HG02885 (cell line): ENCODE data around the gene VPS72.
"Not testable (repeated sequence)": the region's sequence is repeated elsewhere in the genome, so short reads cannot be mapped to it uniquely, and the experiment has no call there.

Source experiments
- ATAC-seq: cut with Tn5 transposase; IDR thresholded peaks from one replicate; pipeline ENCODE4 v1.9.1; 2021; ENCODE audit warnings: mild to moderate bottlenecking; ENCODE audit not compliant: unreplicated experiment, poor library complexity

The VPS72 gene

DNA sequence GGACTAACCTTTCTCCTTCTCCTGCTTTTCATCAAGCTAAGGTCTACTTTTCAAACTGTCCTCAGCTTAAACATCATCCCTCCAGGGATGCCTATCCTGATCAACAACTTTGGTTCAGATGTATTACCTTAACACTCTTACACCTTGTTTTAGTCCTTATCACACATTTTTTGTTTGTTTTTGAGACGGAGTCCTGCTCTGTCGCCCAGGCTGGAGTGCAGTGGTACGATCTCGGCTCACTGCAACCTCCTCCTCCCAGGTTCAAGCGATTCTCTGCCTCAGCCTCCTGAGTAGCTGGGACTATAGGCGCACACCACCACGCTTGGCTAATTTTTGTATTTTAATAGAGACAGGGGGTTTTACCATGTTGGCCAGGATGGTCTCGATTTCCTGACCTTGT, 1.3 kb downstream of the VPS72 start:
- ATAC-seq, result not testable (repeated sequence)

GRCh38 chr1:151187205-151187604, 2.8 kb downstream of the VPS72 start:
- ATAC-seq, result no peak

DNA sequence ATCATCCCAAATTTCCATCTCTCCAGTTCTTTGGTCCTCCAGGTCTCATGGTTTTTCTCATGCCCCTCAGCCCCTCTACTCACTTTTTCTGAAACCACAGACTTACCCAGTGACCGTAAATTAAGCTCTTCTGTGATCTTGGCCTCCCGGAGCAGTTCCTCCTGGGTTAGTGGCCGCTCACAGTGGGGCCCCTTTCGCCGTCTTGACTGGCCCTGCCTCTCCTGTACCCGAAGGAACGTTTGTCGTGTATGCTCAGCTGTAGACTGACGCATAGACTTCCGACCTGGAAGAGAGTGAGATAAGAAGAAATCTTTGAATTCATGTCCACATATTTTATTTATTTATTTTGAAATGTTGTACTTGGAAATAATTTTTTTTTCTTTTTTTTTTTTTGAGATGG, 5.8 kb downstream of the VPS72 start:
- ATAC-seq, result no peak

DNA sequence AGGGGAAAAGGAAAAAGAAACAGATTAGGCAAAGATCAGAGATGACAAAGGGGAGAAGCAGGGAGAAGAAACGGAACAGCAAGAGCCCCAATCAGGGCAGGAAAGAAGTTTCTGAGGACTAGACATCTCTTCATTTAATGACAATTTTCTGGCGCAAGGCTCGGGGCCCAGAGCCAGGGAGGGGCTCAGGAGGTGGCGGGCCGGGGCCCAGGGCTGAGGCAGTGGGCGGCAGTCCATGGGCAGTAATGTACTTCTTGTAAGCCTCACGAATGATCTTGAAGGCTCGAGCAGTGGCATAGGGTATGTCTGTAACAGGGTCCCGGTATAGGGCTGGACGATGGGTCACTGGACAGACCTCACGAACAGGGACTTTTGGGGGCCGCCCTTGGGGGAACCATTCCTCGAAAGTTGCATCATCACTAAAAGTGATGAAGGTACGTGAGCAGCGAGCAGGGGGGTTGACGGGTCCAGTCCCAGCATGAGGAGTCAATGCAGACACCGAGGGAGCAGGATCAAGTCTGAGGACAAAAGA, 13.4 kb downstream of the VPS72 start:
- no peak for ATAC-seq

GRCh38 chr1:151175863-151176262, 14.1 kb downstream of the VPS72 start, which contains the start of gene TMOD4:
TMOD4 (minus strand) TSS chr1:151175981; CDS start chr1:151174875, 1,106 bp downstream.
- no peak for ATAC-seq

DNA sequence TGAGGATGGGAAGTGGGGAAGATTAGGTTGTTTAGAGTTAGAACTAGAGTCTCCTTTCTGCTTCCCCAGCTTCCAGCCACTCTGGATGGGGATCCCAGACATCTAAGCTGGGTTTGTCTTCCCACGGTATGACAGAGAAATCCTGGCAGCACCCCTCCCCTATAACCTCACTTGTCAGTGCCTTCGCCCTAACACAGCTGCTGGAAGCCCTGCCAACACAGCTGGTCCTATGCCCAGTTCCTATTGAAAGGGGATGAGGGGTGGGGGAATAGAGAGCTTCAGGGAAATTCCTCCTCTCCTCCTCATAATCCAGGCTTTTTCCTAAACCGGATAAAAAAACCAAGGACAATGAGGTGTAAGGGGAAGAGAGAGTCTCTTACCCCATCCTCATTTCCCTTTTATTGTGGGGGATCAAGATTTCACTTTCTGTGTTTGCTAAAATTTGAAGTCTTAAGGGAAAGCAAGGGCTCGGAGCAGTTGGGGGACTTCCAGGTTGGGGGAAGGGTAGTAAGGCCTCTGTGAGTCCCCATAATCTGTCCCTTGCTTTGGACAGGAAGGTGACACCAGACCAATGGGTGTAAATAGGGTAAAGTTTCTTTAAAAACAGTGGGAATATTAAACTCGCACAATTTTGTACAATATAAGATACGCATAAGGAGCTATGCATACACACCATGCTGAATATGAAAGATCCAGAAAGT, 14.8 kb downstream of the VPS72 start:
- no peak for ATAC-seq

- no peak for ATAC-seq
These were observed 18.8 kb downstream of the VPS72 start for GRCh38 chr1:151171190-151171589.

DNA sequence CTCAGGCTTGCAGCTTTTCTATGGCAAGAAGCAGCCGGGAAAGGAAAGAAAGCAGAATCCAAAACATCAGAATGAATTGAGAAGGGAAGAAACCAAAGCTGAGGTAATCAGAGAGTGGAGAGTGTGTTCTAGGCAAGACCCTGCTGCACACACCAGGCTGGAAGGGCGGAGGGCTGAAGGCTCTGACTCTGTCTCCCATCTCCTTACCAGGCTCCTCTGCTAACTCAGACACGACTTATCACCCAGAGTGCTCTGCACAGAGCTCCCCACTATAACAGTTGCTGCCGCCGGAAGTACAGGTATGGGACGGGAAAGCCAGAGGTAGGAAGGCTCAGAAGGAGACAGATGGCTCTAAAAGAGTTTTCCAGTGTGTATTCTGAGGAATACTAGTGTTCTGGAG, 22.9 kb downstream of the VPS72 start:
- no peak for ATAC-seq

GRCh38 chr1:151166505-151166956, 23.5 kb downstream of the VPS72 start:
- no peak for ATAC-seq

DNA sequence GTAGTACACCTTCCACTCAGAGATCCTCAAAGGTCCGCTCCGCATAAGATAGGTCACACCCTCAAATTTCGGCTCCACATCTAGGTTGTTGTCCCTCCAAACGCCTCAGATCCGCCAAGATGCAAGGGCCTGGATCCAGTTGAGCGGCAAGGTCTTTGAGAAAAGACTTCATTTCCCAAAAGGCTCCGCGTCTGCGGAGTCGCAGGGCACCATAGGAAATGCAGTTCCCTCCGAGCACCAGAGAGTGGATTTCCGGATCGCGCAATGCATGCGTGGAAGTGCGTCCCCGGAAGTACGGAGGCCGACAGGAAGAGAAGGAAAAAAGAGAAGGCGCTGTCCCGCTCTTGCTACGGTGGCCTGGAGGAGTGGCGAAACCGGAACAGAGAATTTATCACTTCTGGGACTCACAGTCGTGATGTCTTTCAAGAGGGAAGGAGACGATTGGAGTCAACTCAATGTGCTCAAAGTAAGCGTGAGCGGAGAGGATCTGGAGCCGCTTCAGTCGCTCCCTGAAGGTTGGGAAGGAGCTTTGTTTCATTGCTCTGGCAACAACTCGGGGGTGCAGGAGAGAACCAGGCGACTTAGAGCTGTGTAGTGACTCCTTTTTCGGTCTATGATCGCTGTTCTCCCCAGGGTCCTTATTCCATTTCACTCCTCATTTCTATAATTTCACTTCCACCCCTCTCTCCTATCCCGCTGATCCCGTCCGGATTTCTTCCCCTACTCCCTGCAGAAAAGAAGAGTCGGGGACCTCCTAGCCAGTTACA, 24.1 kb downstream of the VPS72 start, which contains the start of the genes LYSMD1 and SCNM1:
LYSMD1 (minus strand) TSS at position 165 of the 767 bp plus-strand sequence. CDS start 644 bp downstream, outside the sequence.
SCNM1 (plus strand) TSS at position 407 of the 767 bp plus-strand sequence; CDS start at position 416, 9 bp downstream.
- peak; percentile 89 for ATAC-seq

DNA sequence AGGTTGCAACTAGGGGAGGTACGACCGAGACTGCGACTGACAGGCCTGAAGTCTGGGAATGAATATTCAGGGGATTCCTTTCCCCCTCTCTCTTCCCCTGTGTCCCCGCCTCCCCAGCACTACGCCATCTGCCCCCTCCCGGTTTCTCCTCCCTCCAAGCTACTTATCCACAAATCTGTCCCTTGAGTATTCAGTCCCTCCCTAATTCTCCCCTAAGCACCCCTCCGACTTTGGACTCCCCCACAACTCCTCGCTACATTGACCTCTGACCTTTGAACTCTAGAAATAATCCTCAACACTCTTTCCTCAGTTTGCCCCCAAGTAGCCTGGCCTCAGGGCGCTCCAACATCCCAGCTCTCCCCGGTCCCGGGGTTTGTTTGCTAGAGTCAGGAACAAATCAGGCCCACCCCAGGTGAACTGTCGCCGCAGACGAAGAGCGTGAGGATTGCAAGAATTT, 24.7 kb downstream of the VPS72 start:
- ATAC-seq, result no peak

DNA sequence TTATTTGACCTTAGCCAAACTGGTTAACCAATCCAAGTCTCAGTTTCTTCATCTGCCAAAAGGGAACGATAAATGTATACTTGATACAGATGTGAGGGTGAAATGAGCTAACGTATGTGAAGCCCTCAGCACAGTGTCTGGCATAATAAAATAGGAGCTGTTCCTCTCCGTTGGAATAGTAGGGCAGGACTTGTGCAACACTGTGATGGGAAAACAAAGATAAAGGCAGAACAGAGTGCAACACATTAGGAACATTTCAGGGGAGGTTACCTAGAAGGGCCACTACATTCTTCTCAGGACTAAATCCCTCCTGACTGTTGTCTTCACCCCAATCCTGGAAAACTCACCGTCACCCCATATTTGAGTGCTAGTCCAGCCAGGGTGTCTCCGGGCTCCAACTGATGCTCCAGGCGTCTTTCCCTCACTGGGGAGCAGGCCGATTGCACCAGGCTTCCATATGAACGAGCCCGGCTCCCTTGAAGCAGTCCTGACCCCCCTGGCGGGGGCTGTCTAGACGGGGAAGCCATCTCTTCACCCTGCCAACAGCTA, 25.2 kb downstream of the VPS72 start:
- no peak for ATAC-seq

- no peak for ATAC-seq
These were observed 30.6 kb downstream of the VPS72 start for GRCh38 chr1:151159373-151159772.

DNA sequence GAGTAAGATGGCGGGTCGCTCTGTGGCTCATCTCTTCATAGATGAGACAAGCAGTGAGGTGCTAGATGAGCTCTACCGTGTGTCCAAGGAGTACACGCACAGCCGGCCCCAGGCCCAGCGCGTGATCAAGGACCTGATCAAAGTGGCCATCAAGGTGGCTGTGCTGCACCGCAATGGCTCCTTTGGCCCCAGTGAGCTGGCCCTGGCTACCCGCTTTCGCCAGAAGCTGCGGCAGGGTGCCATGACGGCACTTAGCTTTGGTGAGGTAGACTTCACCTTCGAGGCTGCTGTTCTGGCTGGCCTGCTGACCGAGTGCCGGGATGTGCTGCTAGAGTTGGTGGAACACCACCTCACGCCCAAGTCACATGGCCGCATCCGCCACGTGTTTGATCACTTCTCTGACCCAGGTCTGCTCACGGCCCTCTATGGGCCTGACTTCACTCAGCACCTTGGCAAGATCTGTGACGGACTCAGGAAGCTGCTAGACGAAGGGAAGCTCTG, 31.2 kb downstream of the VPS72 start:
- ATAC-seq, result no peak

DNA sequence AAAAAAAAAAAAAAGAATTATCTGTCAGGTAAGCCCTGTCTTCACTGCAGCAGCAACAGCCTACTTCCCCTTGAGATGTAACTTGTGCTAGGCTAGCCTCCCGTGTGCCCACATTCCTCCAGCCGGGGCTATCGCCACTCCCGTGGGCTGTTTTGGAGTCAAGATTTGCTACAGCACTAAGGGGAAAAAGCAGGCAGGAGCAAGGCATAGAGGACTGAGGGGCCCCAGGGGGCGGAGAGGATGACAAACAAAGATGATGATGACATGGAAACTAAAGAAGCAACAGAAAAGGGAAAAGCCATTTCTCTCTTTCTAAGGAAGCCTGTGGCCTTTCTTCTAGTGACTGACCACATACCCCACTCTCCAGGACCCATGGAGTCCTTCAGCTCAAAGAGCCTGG, 31.7 kb downstream of the VPS72 start:
- ATAC-seq, result no peak

GRCh38 chr1:151157067-151157531, 32.9 kb downstream of the VPS72 start:
- no peak for ATAC-seq

- ATAC-seq, result peak; percentile 62
These were observed 33.5 kb downstream of the VPS72 start, which contains the start of gene TNFAIP8L2 for GRCh38 chr1:151156515-151156819. TNFAIP8L2 (plus strand) TSS chr1:151156649; CDS start chr1:151158698, 2,049 bp downstream.

GRCh38 chr1:151147665-151148064, 42.3 kb downstream of the VPS72 start:
- no peak for ATAC-seq

DNA sequence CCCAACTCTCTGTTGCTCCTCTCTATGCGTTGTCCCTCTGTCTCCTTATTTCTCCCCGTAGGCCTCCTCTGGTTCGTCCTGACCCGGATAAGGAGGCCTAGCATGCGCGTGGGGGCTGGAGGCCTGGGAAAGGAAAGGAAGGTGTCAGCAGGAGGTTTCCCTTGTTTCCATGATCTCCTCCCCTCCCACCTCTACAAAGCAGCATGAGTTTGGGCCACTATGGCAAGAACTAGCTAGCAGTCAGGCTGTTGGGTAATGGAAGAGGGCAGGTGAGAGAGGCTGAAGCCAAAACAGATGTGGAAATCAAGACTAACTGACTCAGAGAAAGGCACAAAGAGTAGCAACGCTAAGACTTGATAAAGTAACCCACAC, 42.9 kb downstream of the VPS72 start:
- no peak for ATAC-seq

DNA sequence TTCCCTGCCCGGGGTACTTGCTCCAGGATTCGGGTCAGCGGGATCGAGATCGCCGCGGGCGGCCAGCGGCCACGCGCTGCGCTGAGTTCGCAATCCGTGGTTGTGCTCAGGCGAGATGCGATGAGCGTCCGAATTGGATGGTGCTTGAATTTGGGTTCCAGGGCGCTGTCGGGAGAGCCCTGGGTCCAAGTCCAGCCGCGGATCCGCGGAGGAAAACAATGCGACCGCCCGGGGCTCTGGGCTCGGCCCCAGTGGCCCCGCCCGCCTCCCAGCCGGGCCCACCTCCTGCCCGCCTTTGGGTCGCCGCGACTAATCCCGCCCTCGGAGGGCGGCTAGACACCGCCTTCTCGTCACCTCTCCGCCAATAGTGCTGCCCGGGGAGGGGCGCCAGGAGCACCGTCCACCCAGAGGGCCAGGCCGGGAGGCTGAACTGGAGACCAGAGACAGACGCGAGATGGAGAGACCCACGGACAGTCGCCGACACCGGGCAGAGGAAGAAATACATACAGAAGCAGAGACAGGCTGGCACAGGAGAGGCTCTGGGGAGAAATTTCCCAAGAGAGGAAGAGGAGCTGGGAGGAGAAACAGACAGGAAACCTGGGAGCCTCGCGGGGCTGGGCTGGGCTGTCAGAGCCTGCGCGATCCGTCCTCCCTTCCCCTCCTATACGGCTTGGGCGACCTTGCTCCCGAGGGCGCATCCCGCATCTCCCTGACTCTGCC, 43.4 kb downstream of the VPS72 start, which contains the start of gene SEMA6C:
SEMA6C (minus strand) TSS at position 220 of the 720 bp plus-strand sequence. CDS start 4,010 bp downstream, outside the sequence.
- ATAC-seq, result peak; percentile 99
